Keratinocyte (primary cell): ENCODE measurements around the gene KATNBL1.
A peak's percentile ranks its signal among the peaks of the same experiment; 100 is the strongest.

Source experiments
- EZH2 ChIP-seq: IDR thresholded peaks from one replicate; pipeline ENCODE4 v1.6.1; 2012; ENCODE audit warnings: inconsistent platforms, mild to moderate bottlenecking, low read length, moderate library complexity
- TF ChIP-seq, protein P1 (sequence below), 3 experiments: IDR thresholded peaks in 1 of 3; conservative IDR thresholded peaks in 1 of 3; optimal IDR thresholded peaks in 1 of 3; 2 replicates in 2 of 3; 3 replicates in 1 of 3; pipeline versions ENCODE3 to v1.5.1; 2011; ENCODE audit warnings: low read length in 3 of 3, mild to moderate bottlenecking in 3 of 3, moderate library complexity in 2 of 3, control low read depth in 1 of 3, inconsistent platforms in 1 of 3; ENCODE audit not compliant: insufficient read depth in 2 of 3; ENCODE audit errors: extremely low read depth in 1 of 3

GRCh38 chr15:34119291-34119690 is 90.6 kb downstream of the KATNBL1 start:
- TF ChIP-seq, protein P1, sequence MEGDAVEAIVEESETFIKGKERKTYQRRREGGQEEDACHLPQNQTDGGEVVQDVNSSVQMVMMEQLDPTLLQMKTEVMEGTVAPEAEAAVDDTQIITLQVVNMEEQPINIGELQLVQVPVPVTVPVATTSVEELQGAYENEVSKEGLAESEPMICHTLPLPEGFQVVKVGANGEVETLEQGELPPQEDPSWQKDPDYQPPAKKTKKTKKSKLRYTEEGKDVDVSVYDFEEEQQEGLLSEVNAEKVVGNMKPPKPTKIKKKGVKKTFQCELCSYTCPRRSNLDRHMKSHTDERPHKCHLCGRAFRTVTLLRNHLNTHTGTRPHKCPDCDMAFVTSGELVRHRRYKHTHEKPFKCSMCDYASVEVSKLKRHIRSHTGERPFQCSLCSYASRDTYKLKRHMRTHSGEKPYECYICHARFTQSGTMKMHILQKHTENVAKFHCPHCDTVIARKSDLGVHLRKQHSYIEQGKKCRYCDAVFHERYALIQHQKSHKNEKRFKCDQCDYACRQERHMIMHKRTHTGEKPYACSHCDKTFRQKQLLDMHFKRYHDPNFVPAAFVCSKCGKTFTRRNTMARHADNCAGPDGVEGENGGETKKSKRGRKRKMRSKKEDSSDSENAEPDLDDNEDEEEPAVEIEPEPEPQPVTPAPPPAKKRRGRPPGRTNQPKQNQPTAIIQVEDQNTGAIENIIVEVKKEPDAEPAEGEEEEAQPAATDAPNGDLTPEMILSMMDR (optimal IDR thresholded peaks at IDR 0.05 in 1 of 3, IDR thresholded peaks at IDR 0.05 in 1 of 3, conservative IDR thresholded peaks at IDR 0.05 in 1 of 3; ENCODE audit: extremely low read depth in 1 of 3, insufficient read depth in 2 of 3, low read length in 3 of 3): peak in 1 of 3 experiments; percentile 18
- no peak for TF ChIP-seq EZH2
